Smooth muscle cell (in vitro differentiated cells): ENCODE measurements around the gene FAM78A. TPM values are rescaled to one million over a fixed set of nuclear protein-coding genes. Genes with fewer than 3 reads are reported as not detected.

ENCODE experiments used
- DNase-seq: peaks from one replicate; lab custom pipeline; 2025; ENCODE audit not compliant: unreplicated experiment; lab: John Stamatoyannopoulos, UW
- H2AFZ ChIP-seq: fragments of 200-600 bp; sonication (generic); 2 replicates; pipeline ENCODE4 v1.6.0; 2016; ENCODE audit warnings: antibody characterized with exemption, low read depth, mild to moderate bottlenecking
- H3F3A ChIP-seq: fragments of 200-600 bp; sonication (generic); 2 replicates; pipeline ENCODE4 v1.6.0; 2017; ENCODE audit warnings: antibody characterized with exemption, low read depth
- H3K27ac ChIP-seq: fragments of 200-600 bp; sonication (generic); 2 replicates; pipeline ENCODE4 v1.5.1; 2016; ENCODE audit warnings: low read depth, mild to moderate bottlenecking
- H3K27me3 ChIP-seq: fragments of 200-600 bp; sonication (generic); 2 replicates; pipeline ENCODE4 v1.6.1; 2016; ENCODE audit warnings: low read depth, mild to moderate bottlenecking
- H3K36me3 ChIP-seq: fragments of 200-600 bp; sonication (generic); 2 replicates; pipeline ENCODE4 v1.5.1; 2016; ENCODE audit warnings: low read depth
- H3K4me1 ChIP-seq: fragments of 200-600 bp; sonication (generic); 2 replicates; pipeline ENCODE4 v1.5.1; 2016; ENCODE audit warnings: low read depth
- H3K4me2 ChIP-seq: fragments of 200-600 bp; sonication (generic); 2 replicates; pipeline ENCODE4 v1.6.0; 2016; ENCODE audit warnings: mild to moderate bottlenecking
- H3K4me3 ChIP-seq: fragments of 200-600 bp; sonication (generic); 2 replicates; pipeline ENCODE4 v1.5.1; 2016; ENCODE audit warnings: mild to moderate bottlenecking
- H3K79me2 ChIP-seq: fragments of 200-600 bp; sonication (generic); 2 replicates; pipeline ENCODE4 v1.6.0; 2016; ENCODE audit warnings: low read depth, mild to moderate bottlenecking
- H3K9ac ChIP-seq: fragments of 200-600 bp; sonication (generic); 2 replicates; pipeline ENCODE4 v1.6.0; 2016; ENCODE audit warnings: low read depth
- H3K9me3 ChIP-seq: fragments of 200-600 bp; sonication (generic); replicated peaks from 2 replicates; pipeline ENCODE4 v1.5.1; 2016; ENCODE audit warnings: low read depth
- H4K20me1 ChIP-seq: fragments of 200-600 bp; sonication (generic); 2 replicates; pipeline ENCODE4 v1.6.0; 2016; ENCODE audit warnings: low read depth
- WGBS: methylation state at CpG from one replicate; pipeline ENCODE4 v1.1.7; 2016; ENCODE audit warnings: low lambda C conversion rate; 5-methylcytosine and 5-hydroxymethylcytosine counted together
- polyA plus RNA-seq: library from polyadenylated mRNA; unstranded; fragments of >200 nt; fragmentation: Nextera tagmentation; extraction: Ambion mirVana; gene quantifications from 2 replicates; pipeline ENCODE4 v1.2.1, GENCODE V29; 2016
- total RNA-seq: library from RNA; depleted of rRNA; stranded (reverse); fragments of >200 nt; gene quantifications from 2 replicates; pipeline ENCODE4 v1.2.3, GENCODE V29; 2014
- TF ChIP-seq, protein P1 (sequence below): fragments of 200-600 bp; sonication (generic); IDR thresholded peaks from 2 replicates; pipeline ENCODE4 v1.5.1; 2017; ENCODE audit warnings: borderline replicate concordance, mild to moderate bottlenecking, antibody characterized with exemption; ENCODE audit not compliant: insufficient read depth, poor library complexity, severe bottlenecking

The FAM78A gene
- total and polyA plus RNA-seq, 2 experiments from 2014 or later: 3.6 to 4.2 TPM

DNA sequence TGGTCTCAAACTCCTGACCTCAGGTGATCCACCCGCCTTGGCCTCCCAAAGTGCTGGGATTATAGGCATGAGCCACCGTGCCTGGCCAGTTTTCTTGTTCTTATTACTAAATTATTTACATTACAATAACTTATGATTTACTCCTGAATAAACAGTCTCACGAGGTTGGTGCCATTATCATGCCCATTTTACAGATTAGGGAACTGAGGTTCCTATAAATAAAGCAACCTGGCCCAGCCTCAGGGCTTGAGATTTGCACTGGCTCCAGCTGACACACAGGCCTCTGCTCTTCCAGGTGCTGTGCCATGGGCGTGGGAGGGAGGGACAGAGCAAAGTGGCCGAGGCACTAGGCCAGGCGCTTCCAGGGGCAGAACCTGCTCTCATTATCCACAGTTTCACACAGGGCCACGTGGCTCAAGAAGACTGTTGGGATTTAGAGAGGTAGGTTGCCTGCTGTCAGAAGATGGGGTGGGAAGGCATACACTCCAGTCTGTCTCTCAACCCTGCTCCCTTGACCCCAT is 15.5 kb upstream of the FAM78A start:
- WGBS: 95% methylated on average over 7 of the region's 7 CpGs
- Histone ChIP-seq H3K9me3 (no peaks in the 10 kb centered on the region), H3K4me1 (peaks cover 3% of the 10 kb centered on the region), H3F3A (peaks cover 4% of the 10 kb centered on the region), H2AFZ (no peak overlapping the region), H3K9ac (no peak overlapping the region), H3K4me3 (no peak overlapping the region), H3K27ac (no peak overlapping the region), H4K20me1 (no peaks in the 10 kb centered on the region), H3K4me2 (no peak overlapping the region), H3K27me3 (no peaks in the 10 kb centered on the region), H3K36me3 (no peaks in the 10 kb centered on the region), H3K79me2 (no peaks in the 10 kb centered on the region)
- TF ChIP-seq, protein P1, sequence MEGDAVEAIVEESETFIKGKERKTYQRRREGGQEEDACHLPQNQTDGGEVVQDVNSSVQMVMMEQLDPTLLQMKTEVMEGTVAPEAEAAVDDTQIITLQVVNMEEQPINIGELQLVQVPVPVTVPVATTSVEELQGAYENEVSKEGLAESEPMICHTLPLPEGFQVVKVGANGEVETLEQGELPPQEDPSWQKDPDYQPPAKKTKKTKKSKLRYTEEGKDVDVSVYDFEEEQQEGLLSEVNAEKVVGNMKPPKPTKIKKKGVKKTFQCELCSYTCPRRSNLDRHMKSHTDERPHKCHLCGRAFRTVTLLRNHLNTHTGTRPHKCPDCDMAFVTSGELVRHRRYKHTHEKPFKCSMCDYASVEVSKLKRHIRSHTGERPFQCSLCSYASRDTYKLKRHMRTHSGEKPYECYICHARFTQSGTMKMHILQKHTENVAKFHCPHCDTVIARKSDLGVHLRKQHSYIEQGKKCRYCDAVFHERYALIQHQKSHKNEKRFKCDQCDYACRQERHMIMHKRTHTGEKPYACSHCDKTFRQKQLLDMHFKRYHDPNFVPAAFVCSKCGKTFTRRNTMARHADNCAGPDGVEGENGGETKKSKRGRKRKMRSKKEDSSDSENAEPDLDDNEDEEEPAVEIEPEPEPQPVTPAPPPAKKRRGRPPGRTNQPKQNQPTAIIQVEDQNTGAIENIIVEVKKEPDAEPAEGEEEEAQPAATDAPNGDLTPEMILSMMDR: no peak
- DNase-seq: no peak

DNA sequence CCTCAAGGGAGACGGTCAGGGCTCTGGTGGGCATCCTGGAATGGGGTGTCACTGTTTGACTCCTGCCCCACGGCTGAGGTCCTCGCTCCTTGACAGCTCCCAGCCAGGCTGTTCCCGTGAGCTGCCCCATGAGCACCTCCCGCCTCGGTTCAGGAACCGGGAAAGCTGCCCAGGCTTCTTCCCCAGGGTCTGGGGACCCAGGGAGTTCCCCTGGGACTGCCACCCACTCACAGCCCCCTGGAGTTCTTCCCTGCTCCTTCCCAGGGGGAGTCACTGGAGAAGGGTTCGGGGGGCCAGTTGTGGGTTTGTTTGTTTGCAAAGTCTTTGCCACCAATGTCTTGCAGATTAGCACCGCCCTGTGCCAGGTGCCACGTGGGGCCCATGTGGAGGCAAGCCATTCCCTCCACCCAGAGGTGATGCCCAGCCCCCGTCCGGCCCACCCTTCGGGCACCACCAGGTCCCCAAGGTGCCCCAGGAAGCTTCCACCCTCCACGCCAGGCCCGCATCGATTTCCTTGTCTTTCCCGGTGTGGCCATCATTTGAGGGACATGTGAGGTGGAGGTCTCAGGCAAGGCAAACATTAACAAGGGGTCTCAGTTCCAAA is 14.6 kb upstream of the FAM78A start:
- H3K9me3 ChIP-seq: no peaks in the 10 kb centered on the region
- TF ChIP-seq, protein P1: no peak
- DNase-seq: no peak
- no peaks in the 10 kb centered on the region for H3K27me3 ChIP-seq
- no peaks in the 10 kb centered on the region for H3K36me3 ChIP-seq
- peaks cover 3% of the 10 kb centered on the region for H3K4me1 ChIP-seq
- no peak overlapping the region for H3K4me2 ChIP-seq
- no peak overlapping the region for H3K27ac ChIP-seq
- no peak overlapping the region for H3K9ac ChIP-seq
- H4K20me1 ChIP-seq: no peaks in the 10 kb centered on the region
- H3K79me2 ChIP-seq: no peaks in the 10 kb centered on the region
- WGBS: 94% methylated on average over 14 of the region's 17 CpGs
- no peak overlapping the region for H2AFZ ChIP-seq
- H3K4me3 ChIP-seq: no peak overlapping the region
- no peaks in the 10 kb centered on the region for H3F3A ChIP-seq

DNA sequence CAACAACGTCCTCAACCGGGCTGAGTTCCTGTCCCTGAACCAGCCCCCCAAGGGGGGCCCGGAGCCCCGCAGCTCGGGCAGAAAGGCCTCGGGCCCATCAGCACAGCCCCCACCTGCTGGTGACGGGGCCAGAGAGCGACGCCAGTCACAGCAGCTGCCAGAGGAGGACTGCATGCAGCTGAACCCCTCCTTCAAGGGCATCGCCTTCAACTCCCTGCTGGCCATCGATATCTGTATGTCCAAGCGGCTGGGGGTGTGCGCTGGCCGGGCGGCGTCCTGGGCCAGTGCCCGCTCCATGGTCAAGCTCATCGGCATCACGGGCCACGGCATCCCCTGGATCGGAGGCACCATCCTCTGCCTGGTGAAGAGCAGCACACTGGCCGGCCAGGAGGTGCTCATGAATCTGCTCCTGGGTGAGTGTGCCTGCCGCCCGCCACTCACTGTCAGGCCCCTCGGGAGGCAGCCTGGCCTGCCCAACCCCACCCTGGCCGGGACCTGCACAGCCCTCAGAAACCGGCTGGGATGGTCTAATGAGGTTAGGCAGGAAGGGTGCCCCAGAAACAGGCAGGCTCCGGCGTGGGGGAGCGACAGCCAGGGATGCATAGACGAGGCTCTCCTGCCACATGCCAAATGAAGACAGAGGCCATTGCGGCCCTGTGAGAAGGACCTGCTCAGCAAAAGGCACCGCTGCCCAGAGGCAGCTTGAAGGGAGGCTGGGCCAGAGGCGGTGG is 13.9 kb upstream of the FAM78A start:
- no peak overlapping the region for H3K9ac ChIP-seq
- H2AFZ ChIP-seq: no peak overlapping the region
- no peak overlapping the region for H3K4me2 ChIP-seq
- H3K79me2 ChIP-seq: no peaks in the 10 kb centered on the region
- TF ChIP-seq, protein P1: no peak
- no peaks in the 10 kb centered on the region for H3K27me3 ChIP-seq
- no peaks in the 10 kb centered on the region for H3K9me3 ChIP-seq
- DNase-seq: no peak
- H3K4me3 ChIP-seq: no peak overlapping the region
- H3F3A ChIP-seq: no peaks in the 10 kb centered on the region
- peaks cover 3% of the 10 kb centered on the region for H3K4me1 ChIP-seq
- H4K20me1 ChIP-seq: no peaks in the 10 kb centered on the region
- WGBS: 95% methylated on average over 34 of the region's 34 CpGs
- H3K27ac ChIP-seq: no peak overlapping the region
- no peaks in the 10 kb centered on the region for H3K36me3 ChIP-seq
